K562 (cell line): ENCODE measurements around the gene CRY2. TPM values are rescaled to one million over a fixed set of nuclear protein-coding genes. Genes with fewer than 3 reads are reported as not detected.

ENCODE experiments used
- ARID1B ChIP-seq: fragments of 450-650 bp; IDR thresholded peaks from 2 replicates; pipeline ENCODE4 v1.6.1; 2016; ENCODE audit warnings: antibody characterized with exemption, mild to moderate bottlenecking, inconsistent platforms
- ERF ChIP-seq: fragments of 450-650 bp; formaldehyde crosslinking; IDR thresholded peaks from 2 replicates; pipeline ENCODE4 v1.4.0; 2020; ENCODE audit warnings: mild to moderate bottlenecking, mixed read lengths
- HDAC2 ChIP-seq: fragments of 450-650 bp; IDR thresholded peaks from 2 replicates; pipeline ENCODE4 v1.6.1; 2016; ENCODE audit warnings: mild to moderate bottlenecking
- JUN ChIP-seq, 2 experiments: sonication (generic) in 1 of 2; formaldehyde crosslinking in 1 of 2; IDR thresholded peaks; 2 replicates each; pipeline versions ENCODE4 v1.6.1 to v1.8.0; 2012 to 2022; ENCODE audit warnings: borderline replicate concordance in 2 of 2, mild to moderate bottlenecking in 2 of 2, improper control_type of control experiment in 1 of 2, low read depth in 1 of 2, low read length in 1 of 2, missing genetic modification reagents in 1 of 2
- NFYB ChIP-seq: IDR thresholded peaks from 2 replicates; pipeline ENCODE4 v1.6.1; 2011; ENCODE audit warnings: mild to moderate bottlenecking, moderate library complexity; ENCODE audit not compliant: insufficient read length; ENCODE audit errors: extremely low read depth
- POLR3G ChIP-seq: IDR thresholded peaks from 2 replicates; pipeline ENCODE4 v1.6.1; 2011; ENCODE audit not compliant: insufficient read length, insufficient replicate concordance; ENCODE audit errors: extremely low read depth
- SAFB2 ChIP-seq: fragments of 200-400 bp; formaldehyde crosslinking; IDR thresholded peaks from 2 replicates; pipeline ENCODE4 v1.6.1; 2018; ENCODE audit warnings: borderline replicate concordance, low read length, low read depth, moderate library complexity; ENCODE audit not compliant: severe bottlenecking
- SAP30 ChIP-seq: fragments of 200-600 bp; sonication (generic); IDR thresholded peaks from 2 replicates; pipeline ENCODE4 v1.6.1; 2012; ENCODE audit warnings: borderline replicate concordance, low read depth, mild to moderate bottlenecking, moderate library complexity, low read length, control low read depth, inconsistent platforms; ENCODE audit not compliant: insufficient read depth, poor library complexity, severe bottlenecking
- SMARCA4 ChIP-seq: fragments of 450-650 bp; IDR thresholded peaks from 2 replicates; pipeline ENCODE4 v1.6.1; 2016
- SMC3 ChIP-seq: conservative IDR thresholded peaks from 2 replicates; pipeline ENCODE4 v1.6.1; 2011; ENCODE audit warnings: low read depth, low read length, improper control_type of control experiment; ENCODE audit not compliant: insufficient read depth
- SRSF1 ChIP-seq: fragments of 200-400 bp; formaldehyde crosslinking; IDR thresholded peaks from 2 replicates; pipeline ENCODE4 v1.6.1; 2017; ENCODE audit warnings: mild to moderate bottlenecking, low read depth, low read length, moderate library complexity
- TGIF2 ChIP-seq: sonication (generic); formaldehyde crosslinking; IDR thresholded peaks from 2 replicates; pipeline ENCODE4 v1.8.1; 2022; ENCODE audit warnings: mild to moderate bottlenecking, missing genetic modification reagents, moderate library complexity
- XRCC3 ChIP-seq: fragments of 450-650 bp; IDR thresholded peaks from 2 replicates; pipeline ENCODE4 v1.6.1; 2017; ENCODE audit warnings: mild to moderate bottlenecking, moderate library complexity
- ZFPM2 ChIP-seq: fragments of 250-450 bp; sonication (Bioruptor Pico); IDR thresholded peaks from 2 replicates; pipeline ENCODE4 v1.5.1; 2022; ENCODE audit warnings: mild to moderate bottlenecking
- ZNF24 ChIP-seq: fragments of 450-650 bp; IDR thresholded peaks from 2 replicates; pipeline ENCODE4 v1.6.1; 2016
- ZNF316 ChIP-seq: fragments of 450-650 bp; IDR thresholded peaks from 2 replicates; pipeline ENCODE4 v1.6.1; 2016
- ZNF395 ChIP-seq: fragments of 200-800 bp; sonication (Bioruptor generic); IDR thresholded peaks from 2 replicates; pipeline ENCODE4 v1.6.1; 2017; ENCODE audit warnings: missing genetic modification characterization, missing compliant biosample characterization
- ZNF696 ChIP-seq: fragments of 250-450 bp; sonication (Bioruptor Pico); conservative IDR thresholded peaks from 2 replicates; pipeline ENCODE4 v1.4.0; 2020; ENCODE audit warnings: mild to moderate bottlenecking, moderate library complexity
- polyA plus RNA-seq, 8 experiments: library from polyadenylated mRNA; depleted of rRNA in 4 of 8; stranded (reverse) in 5 of 8; unstranded in 3 of 8; fragments of >200 nt; fragmentation: Nextera tagmentation in 2 of 8; fragmentation: Illumina TruSeq in 1 of 8; extraction: Ambion mirVana in 2 of 8; extraction: Trizol in 1 of 8; gene quantifications; 2 replicates each; pipeline versions ENCODE4 v1.2.1 to v1.2.3, GENCODE V29; 2011 to 2014; ENCODE audit warnings: inconsistent platforms in 1 of 8, missing spikeins in 1 of 8
- total RNA-seq, 7 experiments: library from RNA; depleted of rRNA in 6 of 7; stranded (reverse); fragments of >200 nt in 6 of 7; fragmentation: Illumina TruSeq in 2 of 7; extraction: Trizol in 2 of 7; gene quantifications; 2 replicates each; pipeline versions ENCODE4 v1.2.1 to v1.2.3, GENCODE V29; 2011 to 2021; ENCODE audit warnings: low replicate concordance in 1 of 7
- TF ChIP-seq, protein P1 (sequence below): fragments of 250-450 bp; sonication (Bioruptor Pico); IDR thresholded peaks from 2 replicates; pipeline ENCODE4 v1.4.0; 2020; ENCODE audit warnings: mild to moderate bottlenecking, moderate library complexity
- TF ChIP-seq, protein P2 (sequence below): fragments of 250-450 bp; sonication (Bioruptor Pico); IDR thresholded peaks from 2 replicates; pipeline ENCODE4 v1.9.0; 2021; ENCODE audit warnings: mild to moderate bottlenecking, inconsistent platforms

CRY2 gene
- total and polyA plus RNA-seq, 9 of the 15 experiments (the other 6 are each of a cell fraction or from before 2014, with no cell fraction given) = 2.3 to 23.9 (median 14.8) TPM

GRCh38 chr11:45846974-45847910 is at the start of gene CRY2 (continued):
- TF ChIP-seq, protein P1, sequence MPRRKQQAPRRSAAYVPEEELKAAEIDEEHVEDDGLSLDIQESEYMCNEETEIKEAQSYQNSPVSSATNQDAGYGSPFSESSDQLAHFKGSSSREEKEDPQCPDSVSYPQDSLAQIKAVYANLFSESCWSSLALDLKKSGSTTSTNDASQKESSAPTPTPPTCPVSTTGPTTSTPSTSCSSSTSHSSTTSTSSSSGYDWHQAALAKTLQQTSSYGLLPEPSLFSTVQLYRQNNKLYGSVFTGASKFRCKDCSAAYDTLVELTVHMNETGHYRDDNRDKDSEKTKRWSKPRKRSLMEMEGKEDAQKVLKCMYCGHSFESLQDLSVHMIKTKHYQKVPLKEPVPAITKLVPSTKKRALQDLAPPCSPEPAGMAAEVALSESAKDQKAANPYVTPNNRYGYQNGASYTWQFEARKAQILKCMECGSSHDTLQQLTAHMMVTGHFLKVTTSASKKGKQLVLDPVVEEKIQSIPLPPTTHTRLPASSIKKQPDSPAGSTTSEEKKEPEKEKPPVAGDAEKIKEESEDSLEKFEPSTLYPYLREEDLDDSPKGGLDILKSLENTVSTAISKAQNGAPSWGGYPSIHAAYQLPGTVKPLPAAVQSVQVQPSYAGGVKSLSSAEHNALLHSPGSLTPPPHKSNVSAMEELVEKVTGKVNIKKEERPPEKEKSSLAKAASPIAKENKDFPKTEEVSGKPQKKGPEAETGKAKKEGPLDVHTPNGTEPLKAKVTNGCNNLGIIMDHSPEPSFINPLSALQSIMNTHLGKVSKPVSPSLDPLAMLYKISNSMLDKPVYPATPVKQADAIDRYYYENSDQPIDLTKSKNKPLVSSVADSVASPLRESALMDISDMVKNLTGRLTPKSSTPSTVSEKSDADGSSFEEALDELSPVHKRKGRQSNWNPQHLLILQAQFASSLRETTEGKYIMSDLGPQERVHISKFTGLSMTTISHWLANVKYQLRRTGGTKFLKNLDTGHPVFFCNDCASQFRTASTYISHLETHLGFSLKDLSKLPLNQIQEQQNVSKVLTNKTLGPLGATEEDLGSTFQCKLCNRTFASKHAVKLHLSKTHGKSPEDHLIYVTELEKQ = no peak
- TF ChIP-seq XRCC3 (no peak), HDAC2 (no peak), JUN (IDR thresholded peaks at IDR 0.05; ENCODE audit: borderline replicate concordance, low read depth, low read length) (0 out of 2 replicates have a peak, but pooled peaks have one; percentile 51), JUN (CRISPR knock-in tag; IDR thresholded peaks at IDR 0.05; ENCODE audit: borderline replicate concordance) (peak; percentile 95; the same call in 1 of the 2 replicates), ZFPM2 (CRISPR knock-in tag) (no peak), ARID1B (0 out of 2 replicates have a peak, but pooled peaks have one; percentile 18), SAP30 (peak; percentile 79), SAFB2 (no peak), ZNF24 (no peak), POLR3G (no peak), TGIF2 (CRISPR knock-in tag) (peak; percentile 57; the same call in 1 of the 2 replicates), SRSF1 (no peak), ERF (CRISPR knock-in tag) (0 out of 2 replicates have a peak, but pooled peaks have one; percentile 37), ZNF316 (peak; percentile 45), NFYB (peak; percentile 22), ZNF395 (CRISPR knock-in tag) (no peak), ZNF696 (no peak), SMC3 (no peak), SMARCA4 (no peak)
- TF ChIP-seq, protein P2, sequence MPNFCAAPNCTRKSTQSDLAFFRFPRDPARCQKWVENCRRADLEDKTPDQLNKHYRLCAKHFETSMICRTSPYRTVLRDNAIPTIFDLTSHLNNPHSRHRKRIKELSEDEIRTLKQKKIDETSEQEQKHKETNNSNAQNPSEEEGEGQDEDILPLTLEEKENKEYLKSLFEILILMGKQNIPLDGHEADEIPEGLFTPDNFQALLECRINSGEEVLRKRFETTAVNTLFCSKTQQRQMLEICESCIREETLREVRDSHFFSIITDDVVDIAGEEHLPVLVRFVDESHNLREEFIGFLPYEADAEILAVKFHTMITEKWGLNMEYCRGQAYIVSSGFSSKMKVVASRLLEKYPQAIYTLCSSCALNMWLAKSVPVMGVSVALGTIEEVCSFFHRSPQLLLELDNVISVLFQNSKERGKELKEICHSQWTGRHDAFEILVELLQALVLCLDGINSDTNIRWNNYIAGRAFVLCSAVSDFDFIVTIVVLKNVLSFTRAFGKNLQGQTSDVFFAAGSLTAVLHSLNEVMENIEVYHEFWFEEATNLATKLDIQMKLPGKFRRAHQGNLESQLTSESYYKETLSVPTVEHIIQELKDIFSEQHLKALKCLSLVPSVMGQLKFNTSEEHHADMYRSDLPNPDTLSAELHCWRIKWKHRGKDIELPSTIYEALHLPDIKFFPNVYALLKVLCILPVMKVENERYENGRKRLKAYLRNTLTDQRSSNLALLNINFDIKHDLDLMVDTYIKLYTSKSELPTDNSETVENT (CRISPR knock-in tag) = peak; percentile 93
